Muscle layer of colon (tissue), 2 donors: ENCODE data around the gene ZFYVE21.

ENCODE experiments used
- H3K27ac ChIP-seq: one replicate; pipeline ENCODE4 v1.7.0; 2013; ENCODE audit warnings: low read depth, mild to moderate bottlenecking, low read length, moderate library complexity
- H3K27me3 ChIP-seq, 2 donors: one replicate each; pipeline ENCODE4 v1.7.0; 2013; ENCODE audit warnings: low read length in 2 of 2, mild to moderate bottlenecking in 2 of 2; ENCODE audit not compliant: insufficient read depth in 2 of 2, control insufficient read depth in 1 of 2
- H3K36me3 ChIP-seq: one replicate; pipeline ENCODE4 v1.7.0; 2013; ENCODE audit warnings: mild to moderate bottlenecking, low read length; ENCODE audit not compliant: insufficient read depth
- H3K4me1 ChIP-seq: one replicate; pipeline ENCODE4 v1.7.0; 2013; ENCODE audit warnings: mild to moderate bottlenecking, low read length; ENCODE audit not compliant: insufficient read depth
- H3K4me3 ChIP-seq, 2 donors: one replicate each; pipeline ENCODE4 v1.7.0; 2013; ENCODE audit warnings: low read length in 2 of 2, low read depth in 1 of 2, mild to moderate bottlenecking in 1 of 2, moderate library complexity in 1 of 2
- H3K9ac ChIP-seq: one replicate; pipeline ENCODE4 v1.7.0; 2013; ENCODE audit warnings: low read length
- H3K9me3 ChIP-seq: one replicate; pipeline ENCODE4 v1.7.0; 2013; ENCODE audit warnings: mild to moderate bottlenecking, low read length
- donor health status: abdominal sarcoma.
- donor health status: Adenocarcinoma of cecum.

ZFYVE21 gene

DNA sequence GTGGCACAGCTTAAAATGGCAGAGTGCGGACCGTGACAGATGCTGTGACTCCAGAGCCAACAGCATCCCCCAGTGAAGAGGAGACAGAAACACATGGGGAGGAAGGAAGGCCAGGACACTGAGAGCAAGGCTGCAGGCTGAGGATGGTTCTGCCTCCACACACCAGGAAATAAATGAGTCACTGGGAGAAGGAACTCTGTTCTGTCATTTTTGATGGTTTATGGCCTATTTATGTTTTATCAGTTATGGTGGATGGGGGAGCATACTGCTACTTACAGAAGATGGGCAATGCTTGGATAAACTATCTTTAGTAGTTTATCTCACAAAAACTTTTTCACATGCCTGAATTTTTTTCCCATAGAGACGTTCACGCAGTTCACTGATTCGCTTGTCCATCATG, 33.8 kb downstream of the ZFYVE21 start:
- Histone ChIP-seq H3K27me3 (no peaks in the 10 kb centered on the region), H3K9me3 (no peaks in the 10 kb centered on the region), H3K27ac (no peak overlapping the region), H3K4me1 (no peaks in the 10 kb centered on the region), H3K4me3 (no peak overlapping the region), H3K9ac (no peak overlapping the region), H3K36me3 (peaks cover 4% of the 10 kb centered on the region)

DNA sequence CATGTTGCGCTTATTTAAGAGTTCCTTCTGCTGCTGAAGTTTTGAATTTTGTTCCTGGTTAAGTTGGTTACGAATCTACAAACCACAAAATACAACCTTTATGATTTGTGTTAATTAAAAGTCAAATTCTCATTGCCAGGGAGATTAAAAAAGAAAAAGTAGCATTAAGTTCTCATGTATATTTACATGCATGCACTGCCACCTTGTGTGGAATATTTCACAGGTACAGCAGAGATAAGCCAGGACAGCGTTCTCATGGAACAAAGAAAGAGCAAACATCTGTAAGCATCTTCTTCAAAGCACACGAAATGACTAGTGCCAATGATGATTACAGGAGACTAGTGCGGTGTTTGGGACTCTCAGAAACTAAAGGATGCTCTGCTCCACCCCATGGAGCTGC, 34.2 kb downstream of the ZFYVE21 start:
- H3K9ac ChIP-seq: no peak overlapping the region
- peaks cover 4% of the 10 kb centered on the region for H3K36me3 ChIP-seq
- no peak overlapping the region for H3K4me3 ChIP-seq
- no peaks in the 10 kb centered on the region for H3K27me3 ChIP-seq
- H3K27ac ChIP-seq: no peak overlapping the region
- no peaks in the 10 kb centered on the region for H3K9me3 ChIP-seq
- H3K4me1 ChIP-seq: no peaks in the 10 kb centered on the region

DNA sequence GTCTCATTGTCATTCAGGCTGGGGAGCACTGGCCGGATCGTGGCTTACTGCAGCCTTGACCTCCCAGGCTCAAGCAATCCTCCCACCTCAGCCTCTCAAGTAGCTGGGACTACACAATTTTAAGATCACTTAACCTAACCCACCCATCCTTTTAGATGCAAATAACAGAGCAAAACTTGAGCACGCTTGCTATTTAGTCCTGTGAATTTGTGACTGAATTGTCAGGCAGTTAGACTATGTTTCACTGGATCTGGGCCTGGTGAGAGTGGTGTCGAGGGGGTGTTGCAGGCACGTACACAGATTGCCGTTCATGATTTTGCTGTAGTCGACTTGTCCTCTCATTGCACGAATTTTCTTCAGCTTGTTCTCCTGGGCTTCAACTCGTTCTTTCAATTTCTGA, 38.2 kb downstream of the ZFYVE21 start:
- no peaks in the 10 kb centered on the region for H3K4me1 ChIP-seq
- H3K27me3 ChIP-seq: no peaks in the 10 kb centered on the region
- peaks cover 4% of the 10 kb centered on the region for H3K36me3 ChIP-seq
- H3K4me3 ChIP-seq: no peak overlapping the region
- no peak overlapping the region for H3K27ac ChIP-seq
- no peak overlapping the region for H3K9ac ChIP-seq
- no peaks in the 10 kb centered on the region for H3K9me3 ChIP-seq

DNA sequence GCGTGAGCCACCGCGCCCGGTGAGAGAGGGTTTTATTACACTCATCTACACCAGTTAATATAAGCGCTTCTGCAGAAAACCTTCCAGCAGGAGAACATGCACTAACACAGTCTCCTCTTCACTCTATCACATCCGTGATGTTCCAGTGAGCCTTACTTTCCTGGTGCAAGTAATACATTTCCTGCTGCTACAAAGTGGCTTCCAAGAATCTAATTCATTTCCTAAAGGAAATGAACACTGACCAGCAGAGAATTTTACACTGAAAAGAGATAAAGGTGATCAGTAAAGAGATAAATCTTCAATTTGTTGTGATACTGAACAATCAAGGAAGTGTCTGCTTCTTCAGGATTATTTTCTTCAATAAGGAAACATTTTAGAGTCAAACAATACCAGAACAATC, 39.5 kb downstream of the ZFYVE21 start:
- Histone ChIP-seq H3K4me3 (no peak overlapping the region), H3K9me3 (no peaks in the 10 kb centered on the region), H3K36me3 (no peaks in the 10 kb centered on the region), H3K4me1 (no peaks in the 10 kb centered on the region), H3K27me3 (no peaks in the 10 kb centered on the region), H3K27ac (no peak overlapping the region), H3K9ac (no peak overlapping the region)

DNA sequence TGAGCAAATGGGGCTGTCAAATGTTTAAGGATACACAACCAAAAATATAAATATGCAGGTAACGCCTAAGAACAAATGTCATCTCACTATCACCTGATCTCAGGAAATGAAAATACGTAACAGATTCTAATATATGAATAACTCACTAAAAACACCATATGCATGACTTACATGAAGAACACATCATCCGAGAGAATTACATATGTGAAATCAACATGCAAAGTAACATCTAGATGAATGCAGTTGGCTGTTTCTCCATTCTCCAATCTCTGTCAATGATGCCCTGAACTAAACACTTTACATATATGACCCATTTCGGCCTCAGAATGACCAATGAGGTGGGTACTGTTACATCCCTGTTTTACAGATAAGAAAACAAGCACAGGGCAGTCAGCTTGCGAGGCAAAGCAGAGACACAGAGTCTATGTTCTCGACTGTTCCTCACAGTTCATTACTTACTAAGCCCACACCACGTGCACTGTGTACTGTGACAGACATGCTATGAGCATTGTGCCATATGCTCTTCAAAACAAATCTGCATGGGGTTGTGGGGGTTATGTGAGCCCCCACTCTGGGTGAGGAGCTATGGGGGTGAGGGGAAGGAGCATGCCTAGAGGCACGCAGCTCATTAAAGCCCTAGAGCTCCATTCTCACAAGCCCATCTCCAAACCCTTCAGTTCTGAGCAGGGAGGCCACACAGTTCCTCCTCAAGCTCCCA, 42.6 kb downstream of the ZFYVE21 start:
- Histone ChIP-seq H3K27me3 (no peaks in the 10 kb centered on the region), H3K4me3 (no peak overlapping the region), H3K36me3 (no peaks in the 10 kb centered on the region), H3K27ac (no peak overlapping the region), H3K9ac (no peak overlapping the region), H3K9me3 (no peaks in the 10 kb centered on the region), H3K4me1 (no peaks in the 10 kb centered on the region)

DNA sequence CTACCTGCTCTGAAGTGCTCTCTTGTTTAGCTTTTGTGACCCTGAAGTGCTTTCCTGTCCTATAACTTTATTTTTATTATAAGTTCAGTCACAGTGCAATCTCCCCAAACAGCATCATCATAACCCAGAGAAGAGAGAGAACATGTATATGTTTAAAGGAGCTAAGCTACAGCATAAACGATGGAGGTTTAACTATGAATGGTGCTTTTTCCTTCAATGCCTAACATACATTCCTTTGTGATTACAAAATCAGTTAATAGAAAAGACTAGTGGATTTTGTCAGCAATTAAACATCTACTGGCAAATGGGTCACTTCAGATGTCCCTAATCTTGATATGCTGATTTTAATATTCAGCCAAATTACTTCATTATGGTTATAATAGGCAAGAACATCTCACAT, 46.4 kb downstream of the ZFYVE21 start:
- Histone ChIP-seq H3K4me1 (no peaks in the 10 kb centered on the region), H3K27ac (no peak overlapping the region), H3K9ac (no peak overlapping the region), H3K9me3 (no peaks in the 10 kb centered on the region), H3K4me3 (no peak overlapping the region), H3K27me3 (no peaks in the 10 kb centered on the region), H3K36me3 (no peaks in the 10 kb centered on the region)

DNA sequence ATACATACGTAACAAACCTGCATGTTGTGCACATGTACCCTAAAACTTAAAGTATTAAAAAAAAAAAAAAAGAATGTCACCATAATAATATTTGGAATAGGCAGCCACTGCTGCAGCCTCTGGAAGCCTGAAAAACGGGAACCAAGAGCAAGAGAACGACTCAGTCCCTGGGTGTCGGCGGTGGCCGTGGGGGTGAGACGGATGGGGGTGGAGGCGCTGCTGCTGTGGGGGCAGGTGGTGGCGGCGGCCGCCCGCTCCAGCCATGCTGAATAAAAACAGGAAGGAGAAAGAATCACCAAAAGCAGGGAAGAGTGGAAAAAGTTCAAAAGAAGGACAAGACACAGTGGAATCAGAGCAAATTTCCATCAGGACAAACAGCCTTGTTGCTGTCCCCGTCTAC, 46.9 kb downstream of the ZFYVE21 start:
- no peaks in the 10 kb centered on the region for H3K36me3 ChIP-seq
- H3K27me3 ChIP-seq: no peaks in the 10 kb centered on the region
- no peak overlapping the region for H3K4me3 ChIP-seq
- no peaks in the 10 kb centered on the region for H3K9me3 ChIP-seq
- no peaks in the 10 kb centered on the region for H3K4me1 ChIP-seq
- no peak overlapping the region for H3K27ac ChIP-seq
- no peak overlapping the region for H3K9ac ChIP-seq

DNA sequence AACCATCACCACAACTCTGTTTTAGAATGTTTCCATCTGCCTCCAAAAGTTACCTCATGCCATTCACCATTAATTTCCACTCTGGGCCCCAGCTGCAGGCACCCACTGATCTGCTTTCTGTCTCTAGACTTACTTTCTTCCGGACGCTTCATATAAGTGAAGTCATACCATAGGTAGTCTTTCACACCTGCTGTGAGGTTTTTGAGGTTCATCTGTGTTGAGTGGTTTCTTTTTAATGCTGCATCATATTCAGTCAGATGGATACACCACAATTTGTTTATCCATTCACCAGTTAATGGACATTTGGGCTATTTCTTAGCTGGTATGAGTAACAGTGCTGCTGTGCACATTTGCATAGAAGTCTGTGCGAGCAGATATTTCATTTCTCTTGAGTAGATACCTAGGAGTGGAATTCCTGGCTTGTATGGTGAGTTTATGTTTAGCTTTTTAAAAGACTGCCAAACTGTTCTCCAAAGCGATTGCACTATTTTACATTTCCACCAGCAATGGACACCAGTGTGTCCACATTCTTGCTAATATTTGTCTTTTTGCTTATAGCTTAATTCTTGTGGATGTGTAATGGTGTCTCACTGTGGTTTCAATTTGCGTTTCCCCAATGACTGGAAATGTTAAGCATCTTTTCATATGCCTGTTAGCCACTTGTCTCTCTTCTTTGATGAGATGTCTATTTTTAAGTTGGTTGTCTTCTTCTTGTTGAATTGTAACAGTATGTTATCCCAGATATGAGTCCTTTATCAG, 48.3 kb downstream of the ZFYVE21 start:
- Histone ChIP-seq H3K27ac (no peak overlapping the region), H3K9me3 (no peaks in the 10 kb centered on the region), H3K9ac (no peak overlapping the region), H3K36me3 (no peaks in the 10 kb centered on the region), H3K4me1 (no peaks in the 10 kb centered on the region), H3K4me3 (no peak overlapping the region), H3K27me3 (no peaks in the 10 kb centered on the region)

DNA sequence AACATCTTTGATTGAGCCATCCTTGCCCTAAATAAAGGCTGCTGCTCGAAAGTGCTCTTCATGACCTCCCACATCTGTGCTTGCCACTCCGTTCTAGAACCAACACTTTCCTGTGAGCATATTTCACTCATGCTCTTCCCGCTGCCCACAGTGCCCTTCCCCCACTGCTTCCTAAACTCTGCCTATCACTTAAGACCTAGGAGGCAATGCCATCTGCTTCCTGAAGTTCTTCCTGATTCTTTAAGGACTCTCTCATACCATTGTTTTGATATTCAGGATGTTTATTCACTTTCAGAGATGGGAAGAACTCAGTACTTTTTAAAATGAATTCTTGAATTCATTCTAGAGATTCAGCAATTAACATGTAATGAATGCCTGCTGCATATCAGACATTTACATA, 49.9 kb downstream of the ZFYVE21 start:
- H3K27ac ChIP-seq: no peak overlapping the region
- no peak overlapping the region for H3K4me3 ChIP-seq
- no peak overlapping the region for H3K9ac ChIP-seq
- H3K27me3 ChIP-seq: no peaks in the 10 kb centered on the region
- no peaks in the 10 kb centered on the region for H3K4me1 ChIP-seq
- no peaks in the 10 kb centered on the region for H3K36me3 ChIP-seq
- no peaks in the 10 kb centered on the region for H3K9me3 ChIP-seq

DNA sequence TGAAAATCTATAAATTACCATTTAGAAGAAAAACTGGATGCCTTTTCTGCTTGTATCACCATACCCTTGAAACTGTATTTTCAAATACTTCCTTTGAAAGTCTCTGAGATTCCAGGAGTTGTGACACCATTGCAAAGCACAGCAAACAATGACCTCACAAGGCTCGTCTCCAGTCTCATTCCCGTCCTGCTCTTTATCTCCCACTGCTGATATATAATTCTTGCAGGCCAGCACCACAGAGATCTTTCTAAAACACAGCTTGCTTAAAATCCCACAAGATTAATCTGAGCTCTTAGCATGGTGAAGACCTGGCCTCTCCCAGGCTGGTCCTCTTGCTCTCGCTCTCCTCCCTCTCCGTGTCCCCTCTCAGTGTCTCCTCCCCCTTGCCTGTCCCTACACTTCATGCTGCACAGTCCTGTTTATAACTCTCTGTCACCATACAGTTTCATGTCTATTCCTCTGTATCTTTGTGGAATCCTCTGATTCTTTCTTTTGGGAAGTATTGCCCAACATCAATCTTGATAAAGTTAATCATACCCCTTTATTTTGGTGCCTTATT, 51.8 kb downstream of the ZFYVE21 start:
- H3K4me1 ChIP-seq: no peaks in the 10 kb centered on the region
- H3K36me3 ChIP-seq: peaks cover 5% of the 10 kb centered on the region
- no peaks in the 10 kb centered on the region for H3K9me3 ChIP-seq
- H3K27me3 ChIP-seq: no peaks in the 10 kb centered on the region
- H3K4me3 ChIP-seq: no peak overlapping the region
- no peak overlapping the region for H3K27ac ChIP-seq
- H3K9ac ChIP-seq: no peak overlapping the region

DNA sequence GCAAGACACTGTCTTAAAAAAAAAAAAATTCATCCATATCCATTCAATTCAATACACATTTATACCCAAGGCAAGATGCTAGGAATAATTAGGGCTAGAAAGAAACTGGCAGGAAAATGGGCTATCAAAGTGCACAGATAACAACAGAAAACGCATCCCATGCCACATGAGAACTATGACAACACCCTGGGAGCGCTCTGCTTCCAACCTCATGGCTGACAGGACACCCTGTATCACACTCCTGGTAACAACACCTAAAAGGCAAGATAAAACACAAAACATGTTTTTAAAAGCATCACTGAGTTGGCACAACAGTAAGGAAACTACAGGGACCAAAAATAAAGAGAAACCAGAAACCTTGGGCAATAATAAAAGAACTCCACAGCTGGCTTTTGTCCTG, 54.9 kb downstream of the ZFYVE21 start:
- H3K4me3 ChIP-seq: no peak overlapping the region
- H3K9me3 ChIP-seq: no peaks in the 10 kb centered on the region
- H3K27me3 ChIP-seq: no peaks in the 10 kb centered on the region
- no peak overlapping the region for H3K9ac ChIP-seq
- H3K27ac ChIP-seq: no peak overlapping the region
- H3K4me1 ChIP-seq: peaks cover 12% of the 10 kb centered on the region
- H3K36me3 ChIP-seq: peaks cover 5% of the 10 kb centered on the region
